ENCODE data around the gene FAM124B.

Gene FAM124B

GRCh38 chr2:224372641-224373040 is 29.3 kb downstream of the FAM124B start:
- no peak overlapping the region for H3K4me3 ChIP-seq (ENCODE audit: low read depth, low read length)
- no peak for TF ChIP-seq MAX (IDR thresholded peaks at IDR 0.05; ENCODE audit: low read depth, low read length)
- no peak for TF ChIP-seq MYC (IDR thresholded peaks at IDR 0.05; ENCODE audit: low read depth, low read length)
- TF ChIP-seq POLR2A (IDR thresholded peaks at IDR 0.05; ENCODE audit: extremely low read depth, insufficient read length), result no peak
- TF ChIP-seq, protein P1, sequence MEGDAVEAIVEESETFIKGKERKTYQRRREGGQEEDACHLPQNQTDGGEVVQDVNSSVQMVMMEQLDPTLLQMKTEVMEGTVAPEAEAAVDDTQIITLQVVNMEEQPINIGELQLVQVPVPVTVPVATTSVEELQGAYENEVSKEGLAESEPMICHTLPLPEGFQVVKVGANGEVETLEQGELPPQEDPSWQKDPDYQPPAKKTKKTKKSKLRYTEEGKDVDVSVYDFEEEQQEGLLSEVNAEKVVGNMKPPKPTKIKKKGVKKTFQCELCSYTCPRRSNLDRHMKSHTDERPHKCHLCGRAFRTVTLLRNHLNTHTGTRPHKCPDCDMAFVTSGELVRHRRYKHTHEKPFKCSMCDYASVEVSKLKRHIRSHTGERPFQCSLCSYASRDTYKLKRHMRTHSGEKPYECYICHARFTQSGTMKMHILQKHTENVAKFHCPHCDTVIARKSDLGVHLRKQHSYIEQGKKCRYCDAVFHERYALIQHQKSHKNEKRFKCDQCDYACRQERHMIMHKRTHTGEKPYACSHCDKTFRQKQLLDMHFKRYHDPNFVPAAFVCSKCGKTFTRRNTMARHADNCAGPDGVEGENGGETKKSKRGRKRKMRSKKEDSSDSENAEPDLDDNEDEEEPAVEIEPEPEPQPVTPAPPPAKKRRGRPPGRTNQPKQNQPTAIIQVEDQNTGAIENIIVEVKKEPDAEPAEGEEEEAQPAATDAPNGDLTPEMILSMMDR (IDR thresholded peaks at IDR 0.05; ENCODE audit: low read depth, low read length), result no peak
- no peak for DNase-seq (ENCODE audit: low read depth)

DNA sequence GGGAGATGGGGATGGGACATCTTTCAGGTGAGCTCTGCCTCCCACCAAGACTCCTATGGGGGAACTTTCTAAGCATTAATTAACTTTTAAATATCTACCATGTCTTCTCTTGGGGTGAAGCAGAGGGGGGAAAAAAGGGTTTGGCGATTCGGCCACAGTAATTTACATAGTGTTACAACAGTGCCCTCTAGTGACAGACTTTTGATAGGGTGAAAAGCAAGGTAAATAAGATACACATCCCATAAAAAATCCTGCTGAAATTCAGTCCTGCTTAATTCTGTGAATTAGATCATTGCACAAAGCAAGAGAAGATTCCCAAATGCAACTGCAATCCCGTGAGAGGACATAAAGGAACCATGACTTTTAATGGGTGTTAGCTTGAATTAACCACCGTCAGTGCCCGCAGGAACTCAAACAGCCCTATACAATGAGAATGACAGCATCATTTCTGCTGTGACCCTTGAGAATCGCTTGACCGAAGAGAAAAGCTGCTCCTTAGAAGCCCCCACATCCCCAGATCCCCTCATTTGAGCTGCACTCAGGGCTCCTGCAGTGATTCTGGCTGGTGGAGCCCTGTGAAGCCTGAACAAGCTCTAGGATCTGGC is 32.8 kb downstream of the FAM124B start:
- peak; percentile 63 for DNase-seq (ENCODE audit: low read depth)
- H3K4me3 ChIP-seq (ENCODE audit: low read depth, low read length), result no peak overlapping the region
- TF ChIP-seq MAX (IDR thresholded peaks at IDR 0.05; ENCODE audit: low read depth, low read length), result no peak
- TF ChIP-seq, protein P1 (IDR thresholded peaks at IDR 0.05; ENCODE audit: low read depth, low read length), result peak; percentile 62

DNA sequence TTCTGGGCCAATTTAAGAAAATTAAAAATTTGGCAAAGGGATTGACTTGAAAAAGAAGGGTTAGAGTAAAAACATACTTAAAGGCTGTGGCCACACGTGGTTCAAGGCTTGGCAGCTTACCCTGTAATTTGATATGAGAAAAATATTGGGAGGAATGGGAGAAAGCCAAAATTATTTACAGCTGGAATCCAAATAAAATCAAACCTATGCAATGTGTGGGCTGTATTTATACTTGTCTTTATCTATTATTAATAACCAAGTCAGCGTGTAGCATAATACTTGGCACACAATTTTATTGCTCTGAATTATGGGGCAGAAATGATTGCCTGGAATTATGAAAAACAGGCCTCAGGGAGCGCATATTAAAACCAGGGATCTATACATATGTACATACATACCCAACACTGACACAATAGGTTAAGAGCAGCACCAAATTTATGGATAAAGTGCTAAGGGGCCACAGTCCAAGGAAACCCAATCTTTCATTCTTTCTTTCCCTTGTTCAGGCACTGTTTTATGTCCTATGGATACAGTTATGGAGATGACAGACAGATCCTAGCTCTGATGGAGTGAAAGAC is 35.6 kb downstream of the FAM124B start:
- DNase-seq (ENCODE audit: low read depth), result no peak
- H3K4me3 ChIP-seq (ENCODE audit: low read depth, low read length), result no peak overlapping the region
- TF ChIP-seq, protein P1 (IDR thresholded peaks at IDR 0.05; ENCODE audit: low read depth, low read length), result no peak
- TF ChIP-seq POLR2A (IDR thresholded peaks at IDR 0.05; ENCODE audit: extremely low read depth, insufficient read length) (no peak), MYC (IDR thresholded peaks at IDR 0.05; ENCODE audit: low read depth, low read length) (no peak), MAX (IDR thresholded peaks at IDR 0.05; ENCODE audit: low read depth, low read length) (no peak)

- DNase-seq (ENCODE audit: low read depth), result no peak
- TF ChIP-seq MAX (IDR thresholded peaks at IDR 0.05; ENCODE audit: low read depth, low read length) (no peak), POLR2A (IDR thresholded peaks at IDR 0.05; ENCODE audit: extremely low read depth, insufficient read length) (no peak), MYC (IDR thresholded peaks at IDR 0.05; ENCODE audit: low read depth, low read length) (no peak)
- TF ChIP-seq, protein P1 (IDR thresholded peaks at IDR 0.05; ENCODE audit: low read depth, low read length), result no peak
- H3K4me3 ChIP-seq (ENCODE audit: low read depth, low read length), result no peak overlapping the region
Measured at GRCh38 chr2:224365331-224365730, 36.6 kb downstream of the FAM124B start.

GRCh38 chr2:224363281-224363680 is 38.6 kb downstream of the FAM124B start:
- no peak overlapping the region for H3K4me3 ChIP-seq (ENCODE audit: low read depth, low read length)
- DNase-seq (ENCODE audit: low read depth), result no peak
- TF ChIP-seq POLR2A (IDR thresholded peaks at IDR 0.05; ENCODE audit: extremely low read depth, insufficient read length) (no peak), MAX (IDR thresholded peaks at IDR 0.05; ENCODE audit: low read depth, low read length) (no peak), MYC (IDR thresholded peaks at IDR 0.05; ENCODE audit: low read depth, low read length) (no peak)
- TF ChIP-seq, protein P1 (IDR thresholded peaks at IDR 0.05; ENCODE audit: low read depth, low read length), result no peak
